Neutrophil (primary cell): ENCODE data around the gene PDE4D.

ENCODE experiments used
- H3K27ac ChIP-seq: fragments of 200-600 bp; sonication (generic); 2 replicates; pipeline ENCODE4 v1.5.1; 2016; ENCODE audit warnings: mild to moderate bottlenecking, moderate library complexity
- H3K27me3 ChIP-seq: fragments of 200-600 bp; sonication (generic); 2 replicates; pipeline ENCODE4 v1.6.0; 2016; ENCODE audit warnings: mild to moderate bottlenecking
- H3K36me3 ChIP-seq: fragments of 200-600 bp; sonication (generic); 2 replicates; pipeline ENCODE4 v1.5.1; 2017
- H3K4me1 ChIP-seq, 2 experiments: fragments of 200-600 bp in 1 of 2; sonication (generic) in 1 of 2; 1 replicate in 1 of 2; 2 replicates in 1 of 2; pipeline versions ENCODE4 v1.5.1 to v1.6.1; 2013 to 2016; ENCODE audit warnings: low read depth in 1 of 2, low read length in 1 of 2, mild to moderate bottlenecking in 1 of 2, moderate library complexity in 1 of 2; ENCODE audit not compliant: control insufficient read depth in 1 of 2, insufficient read depth in 1 of 2
- H3K4me3 ChIP-seq, 2 experiments: fragments of 200-600 bp in 1 of 2; sonication (generic) in 1 of 2; 1 replicate in 1 of 2; 2 replicates in 1 of 2; pipeline ENCODE4 v1.5.1; 2013 to 2016; ENCODE audit warnings: low read depth in 1 of 2, low read length in 1 of 2, mild to moderate bottlenecking in 1 of 2, moderate library complexity in 1 of 2
- H3K9me3 ChIP-seq: fragments of 200-600 bp; sonication (generic); 2 replicates; pipeline ENCODE4 v1.5.1; 2016
- CTCF ChIP-seq: fragments of 200-600 bp; sonication (generic); IDR thresholded peaks from 2 replicates; pipeline ENCODE4 v1.5.1; 2016; ENCODE audit warnings: antibody characterized with exemption

Gene PDE4D

GRCh38 chr5:59829386-59829785 is 64.1 kb downstream of the PDE4D start:
- H3K9me3 ChIP-seq: no peaks in the 10 kb centered on the region
- no peaks in the 10 kb centered on the region for H3K36me3 ChIP-seq
- no peaks in the 10 kb centered on the region for H3K27me3 ChIP-seq
- no peaks in the 10 kb centered on the region for H3K4me1 ChIP-seq
- no peak for TF ChIP-seq CTCF
- no peak overlapping the region for H3K4me3 ChIP-seq
- H3K27ac ChIP-seq: no peak overlapping the region

GRCh38 chr5:59828623-59829022 is 64.9 kb downstream of the PDE4D start:
- Histone ChIP-seq H3K4me1 (no peaks in the 10 kb centered on the region), H3K27me3 (no peaks in the 10 kb centered on the region), H3K27ac (no peak overlapping the region), H3K36me3 (no peaks in the 10 kb centered on the region), H3K4me3 (no peak overlapping the region), H3K9me3 (no peaks in the 10 kb centered on the region)
- no peak for TF ChIP-seq CTCF

GRCh38 chr5:59826996-59827395 is 66.5 kb downstream of the PDE4D start:
- Histone ChIP-seq H3K27me3 (no peaks in the 10 kb centered on the region), H3K4me1 (no peaks in the 10 kb centered on the region), H3K4me3 (no peak overlapping the region), H3K27ac (no peak overlapping the region), H3K36me3 (no peaks in the 10 kb centered on the region), H3K9me3 (no peaks in the 10 kb centered on the region)
- TF ChIP-seq CTCF: no peak

GRCh38 chr5:59823420-59823819 is 70.1 kb downstream of the PDE4D start:
- no peak overlapping the region for H3K27ac ChIP-seq
- H3K4me1 ChIP-seq: no peaks in the 10 kb centered on the region
- no peak for TF ChIP-seq CTCF
- H3K27me3 ChIP-seq: no peaks in the 10 kb centered on the region
- no peaks in the 10 kb centered on the region for H3K9me3 ChIP-seq
- H3K4me3 ChIP-seq: no peak overlapping the region
- no peaks in the 10 kb centered on the region for H3K36me3 ChIP-seq

- Histone ChIP-seq H3K4me1 (no peaks in the 10 kb centered on the region), H3K9me3 (no peaks in the 10 kb centered on the region), H3K27me3 (no peaks in the 10 kb centered on the region), H3K4me3 (no peak overlapping the region), H3K27ac (no peak overlapping the region), H3K36me3 (no peaks in the 10 kb centered on the region)
- no peak for TF ChIP-seq CTCF
Measured at GRCh38 chr5:59819806-59820205, 73.7 kb downstream of the PDE4D start.

GRCh38 chr5:59817536-59817935 is 76.0 kb downstream of the PDE4D start:
- H3K9me3 ChIP-seq: no peaks in the 10 kb centered on the region

More at GRCh38 chr5:59817536-59817935, 76.0 kb downstream of the PDE4D start:
- Histone ChIP-seq H3K4me3 (no peak overlapping the region), H3K36me3 (no peaks in the 10 kb centered on the region), H3K4me1 (no peaks in the 10 kb centered on the region), H3K27ac (no peak overlapping the region), H3K27me3 (no peaks in the 10 kb centered on the region)
- TF ChIP-seq CTCF: no peak
